ENCODE data around the gene EID2B.
A peak's percentile ranks its signal among the peaks of the same experiment; 100 is the strongest.

Gene EID2B, protein sequence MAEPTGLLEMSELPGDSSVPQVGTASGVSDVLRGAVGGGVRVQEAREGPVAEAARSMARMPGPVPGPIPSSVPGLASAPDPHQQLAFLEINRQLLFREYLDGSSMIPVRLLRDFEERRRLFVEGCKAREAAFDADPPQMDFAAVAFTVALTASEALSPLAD

DNA sequence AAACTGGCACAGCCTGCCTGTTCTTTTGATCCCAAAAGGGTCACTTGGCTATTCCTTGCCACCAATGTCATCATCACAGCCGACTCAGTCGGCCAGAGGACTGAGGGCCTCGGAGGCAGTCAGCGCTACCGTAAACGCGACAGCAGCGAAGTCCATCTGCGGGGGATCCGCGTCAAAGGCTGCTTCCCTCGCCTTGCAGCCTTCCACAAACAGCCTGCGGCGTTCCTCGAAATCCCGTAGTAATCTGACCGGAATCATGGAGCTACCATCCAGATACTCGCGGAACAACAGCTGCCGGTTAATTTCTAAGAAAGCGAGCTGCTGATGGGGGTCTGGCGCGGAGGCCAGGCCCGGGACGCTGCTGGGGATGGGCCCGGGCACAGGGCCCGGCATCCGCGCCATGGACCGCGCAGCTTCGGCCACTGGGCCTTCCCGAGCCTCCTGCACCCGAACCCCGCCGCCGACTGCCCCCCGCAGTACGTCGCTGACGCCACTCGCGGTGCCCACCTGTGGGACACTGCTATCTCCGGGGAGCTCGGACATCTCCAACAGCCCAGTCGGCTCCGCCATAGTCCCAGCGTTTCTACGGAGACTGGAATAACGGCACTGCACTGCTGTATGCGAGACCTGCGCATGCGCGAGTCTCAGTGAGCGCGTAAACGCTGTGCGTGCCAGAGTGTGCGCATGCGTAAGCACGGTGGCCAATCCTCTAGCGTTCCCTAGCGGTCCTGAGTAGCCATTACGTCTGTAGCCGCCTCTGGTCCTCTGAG is at the start of gene EID2B:
TSS of gene EID2B (minus strand) at position 620 of the 770 bp plus-strand sequence. CDS start at position 570, 50 bp downstream.
- peak; percentile 99 for DNase-seq (ENCODE audit: low spot score)

DNA sequence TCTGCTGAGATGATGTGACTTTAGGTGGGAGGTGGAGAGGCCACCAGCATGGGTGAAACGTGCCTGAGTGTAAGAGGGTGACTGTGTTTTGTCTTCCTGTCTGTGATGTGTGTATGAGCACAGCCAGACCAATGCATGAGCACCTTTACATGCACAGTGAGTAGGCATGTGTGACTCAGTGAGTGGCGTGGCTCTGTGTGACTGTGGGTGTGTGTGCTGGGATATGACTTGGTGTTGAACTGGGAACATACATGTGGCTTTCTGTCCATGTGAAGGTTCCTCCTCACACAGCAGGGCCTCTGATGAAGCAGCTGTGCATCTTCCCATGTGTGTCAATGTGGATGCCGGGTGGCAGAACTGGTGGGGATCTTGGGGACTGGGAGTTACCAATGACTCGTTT is 49.8 kb upstream of the EID2B start:
- no peak for DNase-seq (ENCODE audit: low spot score)

DNA sequence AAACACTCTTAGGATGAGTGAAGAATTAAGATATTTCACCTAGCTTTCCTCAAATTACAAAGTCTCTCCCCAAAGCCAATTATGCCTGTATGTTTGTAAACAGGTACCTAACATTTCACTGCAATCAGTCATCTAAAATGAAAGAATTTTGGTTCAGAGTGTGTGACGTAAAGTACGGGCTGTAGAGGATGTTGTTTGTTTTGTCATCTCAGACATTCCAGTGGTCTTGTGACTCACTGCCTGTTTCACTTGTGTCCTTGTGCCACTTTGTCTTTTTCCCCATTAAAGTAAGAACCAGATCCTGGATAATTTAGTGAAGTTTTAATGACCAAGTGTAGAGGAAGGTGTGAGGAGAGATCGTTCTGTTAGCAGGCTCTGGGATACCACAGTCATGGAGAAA is 36.0 kb upstream of the EID2B start:
- peak; percentile 11 for DNase-seq (ENCODE audit: low spot score)

DNA sequence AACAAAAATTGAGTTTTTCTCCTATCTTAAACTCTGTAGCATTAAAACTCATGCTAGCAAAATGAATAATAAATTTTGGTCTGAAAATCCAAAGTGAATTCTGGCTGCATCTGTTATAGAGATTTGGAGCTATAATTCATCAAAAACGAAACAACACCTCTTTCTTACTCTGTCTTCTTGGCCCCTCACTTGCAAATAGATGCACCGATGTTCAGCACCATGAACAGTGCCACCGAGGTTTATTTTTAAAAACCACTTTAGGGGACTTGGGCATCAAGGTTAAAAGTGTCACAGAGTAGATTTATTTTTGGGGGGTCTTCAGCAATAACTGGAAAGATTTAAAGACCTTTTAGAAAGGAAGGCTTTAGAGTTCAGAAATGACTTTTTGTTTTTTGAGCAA is 33.4 kb upstream of the EID2B start:
- no peak for DNase-seq (ENCODE audit: low spot score)

DNA sequence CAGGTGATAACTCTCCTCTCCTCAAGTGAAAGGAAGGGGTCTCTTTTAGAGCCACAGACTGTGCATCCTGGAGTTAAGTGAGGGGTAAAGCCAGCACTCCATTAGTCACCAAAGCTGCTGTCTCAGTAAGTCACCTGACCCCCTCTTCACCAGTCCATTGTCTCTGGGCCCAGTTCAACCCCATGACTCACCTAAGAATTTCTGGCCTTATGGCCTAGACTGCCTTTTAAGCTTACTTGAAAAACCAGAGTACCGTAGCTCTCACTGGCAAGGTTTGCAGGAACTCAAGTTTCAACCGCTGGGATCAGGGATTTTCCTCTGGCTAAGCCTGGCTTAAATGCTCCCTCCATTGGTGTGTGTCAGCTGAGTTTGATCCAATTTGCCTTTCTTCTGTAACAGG is 30.8 kb upstream of the EID2B start:
- no peak for DNase-seq (ENCODE audit: low spot score)

DNA sequence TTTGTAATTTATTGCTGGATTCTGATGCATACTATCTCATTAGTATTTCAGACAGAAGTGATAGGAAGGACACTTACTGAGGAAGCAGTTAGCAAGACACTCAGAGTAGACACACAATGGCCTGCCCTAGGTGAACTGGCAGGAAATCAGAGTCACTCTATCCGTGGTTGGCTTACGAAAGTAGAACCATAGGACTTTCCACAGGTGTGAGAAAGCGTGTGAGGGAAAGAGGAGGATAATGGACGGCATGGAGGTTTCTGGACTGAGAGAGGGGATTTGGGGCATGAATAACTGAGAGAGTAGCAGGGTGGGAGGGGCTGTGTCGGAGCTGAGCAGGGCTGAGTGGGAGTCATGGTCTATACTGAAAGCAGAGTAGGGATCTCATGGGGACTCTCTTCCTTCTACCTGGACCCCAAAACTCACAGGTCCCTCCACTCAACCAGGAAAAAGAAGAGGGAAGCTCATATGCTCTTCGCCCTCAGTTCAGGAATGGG is 26.0 kb upstream of the EID2B start:
- DNase-seq (ENCODE audit: low spot score) = no peak

DNA sequence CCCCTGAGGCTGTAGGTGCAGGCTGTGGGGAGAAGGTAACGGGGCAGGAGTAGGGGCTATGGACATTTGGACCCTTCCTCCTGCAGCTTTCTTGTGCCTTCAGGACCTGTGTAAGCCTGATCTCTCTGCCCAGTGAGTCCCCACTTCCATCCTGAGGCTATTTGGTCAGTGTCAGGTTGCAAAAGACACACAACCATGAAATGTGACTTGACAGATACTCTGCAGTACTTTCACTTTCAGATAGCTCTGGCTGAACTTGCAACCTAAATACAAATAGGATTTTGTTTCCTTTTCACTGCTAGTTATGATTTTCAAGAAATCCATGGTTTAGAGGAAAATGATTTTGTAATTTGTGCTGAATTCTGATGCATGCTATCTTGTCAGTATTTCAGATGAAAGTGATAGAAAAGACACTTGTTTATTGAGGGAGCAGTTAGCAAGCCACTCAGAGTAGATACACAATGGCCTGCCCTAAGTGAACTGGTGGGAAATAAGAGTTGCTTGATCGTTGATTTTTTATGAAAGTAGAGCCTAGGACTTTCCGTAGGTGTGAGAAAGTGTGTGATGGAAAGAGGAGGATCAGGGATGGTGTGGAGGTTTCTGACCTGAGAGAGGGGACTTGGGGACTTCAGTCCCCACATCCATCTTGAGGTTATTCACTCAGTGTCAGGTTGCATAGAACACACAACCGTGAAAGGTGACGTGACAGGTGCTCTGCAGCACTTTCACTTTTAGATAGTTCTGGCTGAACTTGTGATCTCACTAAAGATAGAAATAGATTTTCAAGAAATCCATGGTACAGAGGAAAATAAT is 25.4 kb upstream of the EID2B start:
- DNase-seq (ENCODE audit: low spot score) = no peak

DNA sequence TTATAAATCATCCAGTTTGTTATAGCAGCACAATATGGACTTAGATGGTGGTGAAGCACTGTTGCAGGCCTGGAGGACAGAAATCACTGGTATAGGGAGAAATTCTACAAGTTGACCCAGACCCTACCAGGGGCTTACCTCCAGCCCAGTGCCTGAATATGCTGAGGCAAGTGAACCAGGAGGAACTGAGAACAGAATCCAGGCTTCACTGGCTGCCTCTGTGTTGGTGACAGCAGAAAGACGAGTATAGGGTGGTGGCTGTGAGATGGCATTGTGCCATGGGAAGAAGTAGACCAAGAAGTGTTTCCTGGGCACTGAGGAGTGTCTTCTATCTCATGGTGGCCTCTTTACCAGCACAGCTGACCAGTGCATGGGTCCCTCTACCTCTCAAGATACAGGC is 23.2 kb upstream of the EID2B start:
- DNase-seq (ENCODE audit: low spot score) = no peak

DNA sequence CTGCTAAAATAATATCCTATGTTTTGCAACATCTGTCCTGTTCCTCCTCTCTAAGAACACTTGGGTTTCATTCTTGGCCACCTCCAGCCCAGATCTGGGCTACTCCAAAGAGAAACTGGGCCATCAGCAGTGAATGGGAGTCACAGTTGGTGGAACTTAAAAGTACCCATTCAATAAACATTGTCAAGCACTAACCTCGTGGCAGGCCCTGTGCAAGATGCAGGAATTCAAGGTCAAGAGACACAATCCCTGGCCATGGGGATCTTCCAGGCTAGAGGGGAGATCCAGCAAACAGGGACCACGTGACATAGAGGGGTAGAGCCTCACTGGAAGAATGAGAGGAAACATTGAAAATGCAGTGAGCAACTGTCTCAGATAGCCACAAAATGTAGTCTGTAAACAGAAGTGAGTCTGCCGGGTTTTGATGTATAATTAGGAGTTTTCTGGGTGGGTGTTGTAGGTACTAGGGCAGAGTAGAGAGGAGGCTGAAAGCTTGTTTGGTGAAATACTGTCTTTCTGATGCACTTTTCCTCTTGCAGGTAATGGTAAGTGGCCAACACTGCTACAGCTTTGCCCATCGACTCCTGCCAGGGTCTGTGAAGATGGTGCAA is 22.2 kb upstream of the EID2B start:
- DNase-seq (ENCODE audit: low spot score) = no peak

DNA sequence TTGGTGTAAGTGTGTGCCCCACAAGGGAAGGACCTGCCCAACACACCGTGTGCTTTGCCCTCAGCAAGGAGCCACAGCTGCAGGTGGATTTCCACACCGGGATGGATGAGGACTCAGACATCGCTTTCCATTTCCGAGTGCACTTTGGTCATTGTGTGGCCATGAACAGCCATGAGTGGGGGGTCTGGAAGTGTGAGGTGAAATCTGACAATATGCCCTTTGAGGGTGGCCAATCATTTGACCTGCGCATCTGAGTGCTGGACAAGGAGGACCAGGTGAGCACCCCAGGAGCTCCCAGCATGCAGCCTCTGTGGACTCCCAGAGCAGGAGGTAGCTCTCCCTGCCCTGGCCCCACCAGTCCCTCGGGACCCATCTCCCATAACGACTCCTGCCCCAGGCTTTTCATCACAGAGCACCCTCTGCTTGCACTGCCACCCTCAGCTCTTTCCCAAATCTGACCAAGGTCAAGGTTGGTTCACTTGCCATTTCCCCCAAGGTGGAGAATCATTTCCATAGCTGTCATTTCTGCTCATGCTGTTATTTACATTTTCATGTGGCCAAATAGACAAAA is 20.5 kb upstream of the EID2B start:
- DNase-seq (ENCODE audit: low spot score) = no peak

DNA sequence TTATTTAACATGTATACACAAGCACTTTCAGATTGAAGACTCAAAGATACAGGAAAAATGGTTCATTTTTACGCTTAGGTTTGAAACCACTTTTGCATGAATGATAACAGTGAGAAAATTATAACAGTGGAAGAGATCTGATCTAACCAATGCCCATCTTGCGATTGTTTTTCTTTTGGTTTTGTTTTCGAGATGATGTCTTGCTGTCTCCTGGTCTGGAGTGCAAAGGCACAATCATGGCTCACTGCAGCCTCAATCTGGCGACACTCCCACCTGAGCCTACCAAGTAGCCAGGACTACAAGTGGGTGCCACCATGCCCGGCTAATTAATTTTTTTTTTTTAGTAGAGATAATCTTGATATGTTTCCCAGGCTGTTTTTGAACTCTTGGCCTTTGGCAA is 17.5 kb upstream of the EID2B start:
- DNase-seq (ENCODE audit: low spot score) = no peak

DNA sequence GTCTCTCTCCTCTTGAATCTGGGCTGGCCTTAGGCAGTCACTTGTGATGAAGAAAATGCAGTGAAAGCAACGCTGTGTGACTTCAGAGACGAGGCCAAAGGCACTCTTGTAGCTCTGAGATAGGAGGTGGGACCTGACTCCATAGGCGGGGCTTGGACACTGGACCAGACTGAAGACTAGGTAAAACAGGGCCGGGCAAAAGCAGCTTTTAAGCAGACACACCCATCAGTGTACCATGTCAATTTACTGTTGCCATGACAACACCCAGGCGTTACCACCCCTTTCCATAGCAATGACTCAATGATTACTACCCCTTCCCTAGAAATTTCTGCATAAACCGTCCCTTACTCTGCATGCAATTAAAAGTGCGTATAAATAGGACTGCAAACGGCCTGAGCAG is 13.9 kb upstream of the EID2B start:
- no peak for DNase-seq (ENCODE audit: low spot score)

DNA sequence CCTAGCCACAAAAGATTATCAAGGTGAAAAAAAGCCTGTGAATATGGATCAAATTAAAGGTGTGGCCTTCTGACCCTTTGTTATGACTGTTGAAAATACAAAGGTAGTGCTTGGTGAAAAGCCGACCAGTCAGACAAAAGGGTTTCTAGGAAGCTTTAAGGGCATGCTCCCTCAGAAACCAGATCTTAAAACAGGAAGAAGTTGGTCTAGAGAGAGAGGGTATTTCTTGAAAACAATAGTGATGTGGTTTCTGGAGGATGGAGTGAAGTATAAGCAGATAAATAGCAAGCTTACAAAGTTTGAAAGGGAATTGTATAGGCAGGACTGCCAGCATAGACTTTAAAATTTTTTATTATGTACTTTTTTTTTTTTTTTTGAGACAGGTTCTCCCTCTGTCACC is 12.3 kb upstream of the EID2B start:
- no peak for DNase-seq (ENCODE audit: low spot score)

DNA sequence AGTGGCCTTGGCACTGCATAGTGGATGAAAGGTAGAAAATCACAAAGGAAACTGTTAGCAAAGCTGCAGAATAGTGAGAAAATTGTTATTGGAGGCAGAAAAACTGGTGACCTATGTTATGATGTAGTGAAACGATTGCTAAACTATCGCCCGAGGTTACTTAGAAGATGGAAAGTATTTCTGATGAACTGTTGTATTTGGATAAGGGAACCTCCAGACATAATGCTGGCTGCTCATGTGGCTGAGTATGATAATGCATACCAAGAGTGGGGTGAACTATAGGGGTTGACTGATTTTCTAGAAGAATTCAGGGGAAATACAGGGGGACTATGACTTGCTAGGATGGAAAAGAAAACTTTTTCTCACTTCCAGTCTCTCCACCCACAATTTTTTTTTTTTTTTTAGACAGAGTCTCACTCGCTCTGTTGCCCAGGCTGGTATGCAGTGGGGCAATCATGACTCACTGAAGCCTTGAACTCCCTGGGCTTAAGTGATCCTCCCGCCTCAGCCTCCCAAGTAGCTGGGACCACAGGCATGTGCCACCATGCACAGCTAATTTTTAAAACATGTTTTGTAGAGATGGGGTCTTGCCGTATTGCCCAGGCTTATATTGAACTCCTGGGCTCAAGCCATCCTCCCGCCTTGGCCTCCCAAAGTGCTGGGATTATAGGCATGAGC is 11.7 kb upstream of the EID2B start:
- DNase-seq (ENCODE audit: low spot score) = no peak

DNA sequence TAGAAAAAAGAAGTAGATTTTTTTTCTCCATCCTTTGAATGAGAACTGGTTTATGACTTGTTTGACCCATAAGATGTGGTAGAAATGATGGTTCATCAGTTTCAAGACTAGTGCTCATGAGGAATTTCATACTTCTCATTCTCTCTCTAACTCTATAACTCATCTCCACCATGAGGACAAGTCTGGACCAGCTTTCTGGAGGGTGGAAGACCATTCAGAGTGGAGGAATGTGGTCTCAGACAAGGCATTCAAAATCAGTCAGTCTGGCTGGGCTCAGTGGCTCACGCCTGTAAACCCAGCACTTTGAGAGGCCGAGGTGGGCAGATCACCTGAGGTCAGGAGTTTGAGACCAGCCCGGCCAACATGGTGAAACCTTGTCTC is 10.8 kb upstream of the EID2B start:
- DNase-seq (ENCODE audit: low spot score) = no peak

DNA sequence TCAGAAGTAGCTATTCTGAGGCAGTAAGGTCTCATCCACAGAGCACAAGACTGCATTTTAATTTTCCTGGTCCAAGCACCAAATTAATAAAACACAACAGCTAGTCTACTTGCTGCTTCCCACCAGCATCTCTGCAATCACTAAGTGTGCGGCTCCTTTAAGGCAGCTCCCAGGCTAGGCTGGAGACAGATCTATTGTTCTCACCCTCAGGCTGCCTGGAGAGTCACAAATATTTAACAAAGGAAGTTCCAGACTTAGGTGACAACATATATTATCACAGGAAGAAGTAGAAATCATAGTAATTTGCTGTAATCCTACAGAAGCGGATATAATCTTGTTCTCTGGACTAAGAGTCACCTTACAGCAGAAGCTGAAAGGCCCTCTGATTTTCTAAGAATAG is 9.6 kb upstream of the EID2B start:
- DNase-seq (ENCODE audit: low spot score) = no peak

DNA sequence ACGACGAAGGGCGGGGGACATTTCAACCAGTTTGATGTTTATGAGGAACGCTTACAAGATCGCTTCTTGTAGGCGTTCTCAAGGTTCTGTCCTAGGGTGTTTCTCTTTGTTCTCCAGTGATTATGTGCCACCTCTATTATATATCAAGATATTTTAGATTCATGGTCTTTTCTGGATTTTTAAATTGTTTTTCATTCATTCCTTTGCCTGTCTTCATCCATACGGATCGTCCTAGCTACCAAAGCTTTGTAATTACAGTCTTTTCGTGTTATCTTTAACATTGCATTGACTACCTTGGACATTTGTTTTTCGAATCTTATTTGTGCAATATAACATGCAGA is 7.7 kb upstream of the EID2B start:
- DNase-seq (ENCODE audit: low spot score) = no peak

DNA sequence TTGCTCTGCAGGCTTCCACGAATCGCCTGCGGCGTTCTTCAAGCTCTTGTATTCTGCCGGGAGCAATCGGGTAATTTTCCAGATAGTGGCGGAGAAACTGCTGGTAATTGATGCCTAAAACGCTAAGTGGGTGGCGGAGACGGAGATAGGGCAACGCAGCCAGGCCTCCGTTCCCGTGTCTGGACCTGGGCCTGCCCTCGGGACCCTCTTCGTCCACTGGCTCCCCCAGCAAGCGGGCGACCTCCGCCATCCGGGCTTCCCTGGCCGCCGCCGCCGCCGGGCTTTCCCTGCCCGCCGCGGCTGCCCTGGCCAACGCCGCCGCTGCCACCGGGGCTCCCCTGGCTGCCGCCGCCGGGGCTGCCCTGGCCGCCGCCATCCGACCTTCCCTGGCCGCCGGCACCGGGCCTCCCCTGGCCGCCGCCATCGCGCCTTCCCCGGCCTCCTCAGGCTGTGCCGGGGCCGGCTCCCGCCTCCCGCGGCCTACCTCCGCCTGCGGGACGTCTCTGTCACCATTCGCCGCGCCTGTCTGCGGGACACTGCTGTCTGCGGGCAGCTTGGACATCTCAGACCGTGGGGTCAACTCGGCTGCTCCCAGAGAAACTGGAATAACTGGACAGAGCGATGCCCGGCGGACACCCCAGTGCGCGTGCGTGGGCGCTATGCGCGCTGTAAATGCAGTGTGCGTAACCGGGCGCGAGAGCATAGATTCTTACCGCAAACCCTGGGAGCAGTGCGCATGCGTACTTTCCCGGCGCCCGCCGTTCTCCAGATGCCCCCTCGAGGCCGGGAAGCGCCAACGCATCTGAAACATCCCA is 7.1 kb upstream of the EID2B start, which contains the start of gene EID2:
TSS of gene EID2 (minus strand) at position 644 of the 815 bp plus-strand sequence. CDS start at position 562, 82 bp downstream.
- DNase-seq (ENCODE audit: low spot score) = peak; percentile 99

DNA sequence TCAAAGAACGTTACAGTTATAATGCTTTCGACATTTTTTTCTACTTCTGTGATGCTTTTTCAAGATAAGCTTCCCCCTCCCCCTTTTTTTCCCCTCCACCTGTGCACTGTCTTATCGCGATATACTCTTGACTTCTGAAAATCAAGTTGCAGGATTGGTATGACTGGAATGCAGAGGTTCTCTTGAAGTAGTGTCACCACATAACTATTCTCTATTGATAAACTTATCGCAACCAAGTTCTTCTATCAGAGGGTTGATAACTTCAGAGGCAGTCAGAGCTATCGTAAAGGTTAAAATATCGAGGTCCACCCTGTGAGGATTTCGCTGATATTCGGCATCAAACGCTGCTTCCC is 6.5 kb upstream of the EID2B start:
- DNase-seq (ENCODE audit: low spot score) = no peak

DNA sequence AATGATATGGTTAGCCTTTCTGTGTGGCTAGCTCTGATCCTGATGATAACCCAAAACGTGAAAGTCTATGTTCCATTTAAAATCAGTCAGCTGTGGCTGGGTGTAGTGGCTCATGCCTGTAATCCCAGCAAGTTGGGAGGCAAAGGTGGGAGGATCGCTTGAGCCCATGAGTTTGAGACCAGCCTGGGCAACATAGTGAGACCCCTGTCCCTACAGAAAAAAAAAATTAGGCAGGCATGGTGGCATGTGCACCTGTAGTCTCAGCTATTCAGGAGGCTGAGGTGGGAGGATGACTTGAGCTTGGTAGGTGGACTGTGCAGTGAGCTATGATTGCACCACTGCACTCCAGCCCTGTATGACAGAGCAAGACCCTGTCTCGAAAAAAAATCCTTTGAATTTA is 1.1 kb upstream of the EID2B start:
- DNase-seq (ENCODE audit: low spot score) = no peak

DNA sequence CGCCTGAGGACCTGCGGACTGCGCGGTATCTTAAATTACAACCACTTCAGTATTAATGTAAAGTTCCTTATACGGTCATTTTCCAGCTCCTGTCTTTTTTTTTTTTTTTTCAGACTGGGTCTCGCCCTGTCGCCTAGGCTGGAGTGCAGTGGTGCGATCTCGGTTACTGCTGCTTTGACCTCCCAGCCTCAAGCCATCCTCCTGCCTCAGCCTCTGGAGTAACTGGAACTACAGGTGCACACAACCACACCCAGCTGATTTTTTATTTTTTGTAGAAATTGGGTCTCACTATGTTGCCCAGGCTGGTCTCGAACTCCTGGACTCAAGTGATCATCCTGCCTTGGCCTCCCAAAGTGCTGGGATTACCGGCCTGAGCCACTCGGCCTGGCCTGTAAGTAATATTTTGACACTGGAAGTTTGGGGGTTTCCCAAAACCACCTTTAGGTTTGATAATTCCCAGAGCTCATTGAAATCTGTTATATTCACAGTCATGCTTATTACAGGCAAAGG is 406 bp upstream of the EID2B start:
- no peak for DNase-seq (ENCODE audit: low spot score)
